Neural progenitor cell (in vitro differentiated cells): ENCODE results near the gene EXPH5.

Experiments used
- CTCF ChIP-seq: fragments of 200-600 bp; sonication (generic); IDR thresholded peaks from 2 replicates; pipeline ENCODE4 v1.5.1; 2017; ENCODE audit warnings: antibody characterized with exemption, mild to moderate bottlenecking
- EZH2 ChIP-seq: fragments of 200-600 bp; sonication (generic); IDR thresholded peaks from 2 replicates; pipeline ENCODE4 v1.6.1; 2017; ENCODE audit warnings: antibody characterized with exemption, mild to moderate bottlenecking, moderate library complexity
- EZH2phosphoT487 ChIP-seq: fragments of 200-600 bp; sonication (generic); IDR thresholded peaks from 2 replicates; pipeline ENCODE4 v1.6.1; 2017; ENCODE audit warnings: antibody characterized with exemption

GRCh38 chr11:108501396-108501795 is 92.2 kb downstream of the EXPH5 start:
- TF ChIP-seq CTCF (no peak), EZH2 (no peak), EZH2phosphoT487 (no peak)
